Measurements from ENCODE around the gene RXFP1. TPM values are rescaled to one million over a fixed set of nuclear protein-coding genes. Genes with fewer than 3 reads are reported as not detected.
A peak's percentile ranks its signal among the peaks of the same experiment; 100 is the strongest.

The RXFP1 gene
- total RNA-seq (2014; rRNA removed; shearing (Covaris generic)), result 0.24 TPM in 1 of 2 replicates, not detected in the other
- polyA plus RNA-seq (2015; cell fraction: cytosol; rRNA removed), result not detected in 2 replicates
- polyA plus RNA-seq (2015; cell fraction: nucleus; rRNA removed), result not detected in 2 replicates

DNA sequence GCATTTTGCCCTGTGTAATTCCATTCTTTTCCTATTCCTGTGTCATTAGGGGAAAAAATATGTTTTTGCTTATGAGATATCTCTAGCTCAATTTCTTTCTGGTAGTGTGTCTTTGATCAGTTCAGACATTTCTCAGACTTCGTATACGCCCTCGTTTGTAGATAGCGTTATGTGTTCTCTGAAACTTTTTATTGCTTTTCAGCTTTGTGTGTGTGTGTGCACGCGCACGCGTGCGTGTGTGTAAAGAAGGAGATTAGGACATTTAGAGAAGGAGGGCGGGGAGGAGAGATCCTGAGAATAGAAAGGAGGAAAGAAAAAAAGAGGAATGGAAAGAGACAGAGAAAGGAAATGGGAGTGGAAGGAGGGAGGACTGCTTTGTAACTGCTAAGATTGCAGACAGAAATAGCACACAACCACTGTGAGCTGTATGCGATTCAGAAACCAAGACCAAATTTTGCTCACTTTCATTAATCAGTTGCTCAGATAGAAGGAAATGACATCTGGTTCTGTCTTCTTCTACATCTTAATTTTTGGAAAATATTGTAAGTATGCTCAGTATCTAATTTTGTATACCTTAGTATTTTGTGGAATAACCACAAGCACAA is at the start of gene RXFP1:
RXFP1 (plus strand) TSS at position 399 of the 605 bp plus-strand sequence; CDS start at position 494, 95 bp downstream.
- in situ Hi-C loops (cut with HindIII; ENCODE audit: low pct_unique_long_range_greater_than_20kb, low sequenced_read_pairs), result no loop called here

DNA sequence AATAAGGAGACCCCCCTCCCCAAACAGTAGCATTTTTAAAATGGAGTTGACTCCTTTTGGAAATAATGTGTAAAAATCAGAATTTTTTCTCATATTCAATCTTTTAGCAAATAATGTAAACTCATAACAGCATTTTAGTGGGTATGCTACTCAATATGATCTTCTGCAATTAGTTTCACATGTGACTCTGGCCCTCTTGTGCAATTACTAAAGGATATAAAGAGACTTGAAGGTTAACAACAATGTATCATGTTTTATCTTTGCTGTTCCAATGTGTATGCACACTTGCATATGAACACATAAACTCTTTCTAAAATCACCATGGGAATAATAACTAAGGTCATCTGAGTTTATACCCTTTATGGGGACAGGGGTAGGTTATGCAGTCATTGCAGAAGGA is 39.9 kb upstream of the RXFP1 start:
- DNase-seq (ENCODE audit: low read depth, low spot score), result no peak
- in situ Hi-C loops (cut with HindIII; ENCODE audit: low pct_unique_long_range_greater_than_20kb, low sequenced_read_pairs), result no loop called here

More for the DNA sequence above, at the start of gene RXFP1:
- no peak for DNase-seq (ENCODE audit: low read depth, low spot score)

DNA sequence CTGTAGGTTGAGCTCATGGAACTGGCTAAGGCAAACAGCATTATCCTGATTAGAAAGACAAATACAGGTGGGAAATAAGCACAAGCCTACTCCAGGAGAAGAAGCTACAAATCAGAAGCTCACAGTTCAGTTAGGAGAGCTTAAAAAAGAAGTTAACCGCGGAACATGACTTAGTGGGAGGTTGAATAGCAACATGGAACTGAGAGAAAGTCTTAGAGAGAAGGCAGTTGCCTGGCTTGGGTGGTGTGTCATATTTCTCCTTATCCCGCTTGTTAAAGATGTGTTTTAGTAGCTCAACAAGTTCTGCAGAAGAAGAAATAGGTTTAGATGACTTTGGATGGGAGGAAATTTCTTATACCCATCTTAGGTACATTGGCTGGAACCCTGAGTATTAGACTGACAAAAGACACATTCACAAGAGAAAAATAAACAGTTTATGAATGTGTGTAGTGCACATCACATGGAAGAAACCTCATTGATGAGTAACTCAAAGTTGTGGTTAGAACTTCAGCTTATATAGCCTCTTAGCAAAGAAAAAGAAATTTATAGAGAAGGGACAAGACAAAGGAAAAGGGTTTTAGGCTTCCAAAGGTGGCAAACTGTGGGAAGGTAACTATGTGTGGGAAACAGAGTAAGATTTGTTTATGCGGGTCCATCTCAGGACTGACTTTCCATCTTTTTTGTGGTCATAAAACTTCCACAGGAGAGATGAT is 37.4 kb upstream of the RXFP1 start:
- DNase-seq (ENCODE audit: low read depth, low spot score), result peak; percentile 19
- in situ Hi-C loops (cut with HindIII; ENCODE audit: low pct_unique_long_range_greater_than_20kb, low sequenced_read_pairs), result no loop called here

DNA sequence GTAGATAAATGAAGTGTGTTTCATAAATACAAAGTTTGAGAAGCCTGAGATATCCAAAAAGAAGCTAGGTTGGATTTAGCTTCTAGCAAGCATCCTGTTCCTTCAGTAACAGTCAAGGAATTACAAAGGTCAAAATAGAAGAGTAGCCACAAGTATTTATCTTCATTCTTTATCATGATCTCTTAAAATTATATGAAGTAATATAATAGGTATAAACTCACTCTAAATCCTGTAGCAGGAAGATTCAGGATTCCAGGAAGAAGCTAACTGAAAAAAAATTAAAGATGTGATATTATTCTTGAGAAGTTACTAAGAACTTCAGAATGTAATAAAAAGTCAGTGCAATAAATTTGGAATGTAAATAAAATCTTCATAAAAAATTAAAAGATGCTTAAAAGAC is 31.1 kb upstream of the RXFP1 start:
- in situ Hi-C loops (cut with HindIII; ENCODE audit: low pct_unique_long_range_greater_than_20kb, low sequenced_read_pairs), result no loop called here
- no peak for DNase-seq (ENCODE audit: low read depth, low spot score)

- in situ Hi-C loops (cut with HindIII; ENCODE audit: low pct_unique_long_range_greater_than_20kb, low sequenced_read_pairs), result no loop called here
- DNase-seq (ENCODE audit: low read depth, low spot score), result no peak
These were observed 29.3 kb upstream of the RXFP1 start for GRCh38 chr4:158492391-158492790.

DNA sequence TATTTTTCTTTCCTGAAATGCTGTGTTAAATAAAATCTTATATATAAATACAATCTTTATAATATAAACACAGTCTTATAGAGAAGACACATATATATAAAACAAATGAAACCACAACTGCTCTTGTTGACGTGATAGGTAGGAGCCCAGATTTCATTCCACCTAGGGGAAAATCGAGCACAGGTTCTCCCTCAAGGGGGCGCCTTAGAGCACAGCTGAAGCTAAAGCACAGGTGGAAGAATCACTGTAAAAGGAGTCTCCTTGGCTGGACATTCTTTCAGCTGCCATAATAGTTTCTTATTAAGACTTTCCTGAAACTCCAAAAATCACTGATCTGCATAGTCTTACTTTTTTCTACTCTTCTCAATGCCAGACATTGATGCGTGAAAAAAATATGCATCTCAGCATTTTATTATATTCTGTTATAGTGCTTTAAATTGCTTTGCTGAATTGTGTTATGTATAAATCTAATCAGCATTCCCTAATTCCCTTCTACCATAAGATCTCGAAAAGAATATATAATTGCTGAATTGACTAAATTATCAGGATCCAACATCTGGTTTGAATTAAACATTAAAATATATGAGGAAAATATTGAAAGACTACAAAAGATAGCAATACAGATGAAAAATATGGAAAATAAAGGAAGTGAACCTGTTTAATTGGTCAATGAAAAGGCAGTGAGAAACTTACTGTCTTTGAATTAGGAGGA is 25.5 kb upstream of the RXFP1 start:
- in situ Hi-C loops (cut with HindIII; ENCODE audit: low pct_unique_long_range_greater_than_20kb, low sequenced_read_pairs), result no loop called here
- DNase-seq (ENCODE audit: low read depth, low spot score), result peak; percentile 56

DNA sequence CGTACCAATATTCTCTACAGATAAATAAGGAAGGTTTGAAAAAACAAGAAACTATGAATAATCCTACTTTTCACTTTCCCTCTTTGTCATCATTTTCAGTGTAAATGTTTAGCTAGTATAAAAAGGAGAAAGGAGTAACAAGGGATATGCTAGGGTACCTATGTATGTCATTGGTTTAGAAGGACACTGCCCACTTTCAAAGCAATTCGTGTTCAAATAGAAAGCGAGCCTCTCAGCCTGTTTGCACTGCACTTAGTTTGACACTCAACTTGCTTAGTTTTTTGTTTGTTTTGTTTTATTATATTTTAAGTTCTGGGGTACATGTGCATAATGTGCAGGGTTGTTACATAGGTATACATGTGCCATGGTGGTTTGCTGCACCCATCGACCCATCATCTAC is 21.6 kb upstream of the RXFP1 start:
- in situ Hi-C loops (cut with HindIII; ENCODE audit: low pct_unique_long_range_greater_than_20kb, low sequenced_read_pairs), result no loop called here
- DNase-seq (ENCODE audit: low read depth, low spot score), result no peak

DNA sequence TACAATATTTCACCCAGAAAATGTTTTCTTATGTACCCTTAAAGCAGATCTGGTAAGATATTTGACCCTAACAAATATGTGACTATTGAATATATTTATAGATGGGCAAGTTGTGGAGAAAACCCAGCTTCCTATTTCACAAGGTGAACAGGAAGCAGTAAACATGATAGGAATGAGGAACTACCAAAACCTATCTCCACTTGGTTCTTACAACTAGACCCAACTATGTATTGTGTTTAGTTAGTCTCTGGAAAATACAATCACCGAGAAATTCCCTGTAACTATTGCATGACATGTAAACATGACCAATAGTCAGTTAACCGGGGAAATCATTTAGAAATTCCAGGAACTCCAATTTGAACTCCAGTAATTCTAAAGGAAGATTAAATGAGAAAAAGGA is 8.4 kb upstream of the RXFP1 start:
- DNase-seq (ENCODE audit: low read depth, low spot score), result no peak
- in situ Hi-C loops (cut with HindIII; ENCODE audit: low pct_unique_long_range_greater_than_20kb, low sequenced_read_pairs), result no loop called here

DNA sequence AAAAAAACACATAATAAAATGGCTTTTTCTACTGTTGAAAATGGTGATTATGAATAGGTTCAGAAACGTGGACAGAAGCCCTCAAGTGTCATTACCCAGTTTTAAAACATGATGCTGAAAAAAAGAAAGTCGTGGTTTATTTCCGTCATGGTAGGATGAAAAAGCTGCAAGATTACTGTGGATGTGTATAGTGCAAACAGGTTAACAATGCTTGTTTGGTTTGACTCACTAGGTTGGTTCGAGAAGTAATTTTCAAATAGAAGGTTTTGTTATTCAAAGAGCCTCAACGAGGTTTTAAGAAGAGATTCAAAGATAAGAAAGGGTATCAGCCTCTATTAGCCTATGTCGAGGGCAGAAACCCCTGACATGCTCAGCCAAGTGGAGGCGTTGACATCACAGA is 2.5 kb upstream of the RXFP1 start:
- DNase-seq (ENCODE audit: low read depth, low spot score), result no peak
- in situ Hi-C loops (cut with HindIII; ENCODE audit: low pct_unique_long_range_greater_than_20kb, low sequenced_read_pairs), result no loop called here

GRCh38 chr4:158523990-158524535 is 2.4 kb downstream of the RXFP1 start:
- in situ Hi-C loops (cut with HindIII; ENCODE audit: low pct_unique_long_range_greater_than_20kb, low sequenced_read_pairs), result no loop called here
- peak; percentile 55 for DNase-seq (ENCODE audit: low read depth, low spot score)

DNA sequence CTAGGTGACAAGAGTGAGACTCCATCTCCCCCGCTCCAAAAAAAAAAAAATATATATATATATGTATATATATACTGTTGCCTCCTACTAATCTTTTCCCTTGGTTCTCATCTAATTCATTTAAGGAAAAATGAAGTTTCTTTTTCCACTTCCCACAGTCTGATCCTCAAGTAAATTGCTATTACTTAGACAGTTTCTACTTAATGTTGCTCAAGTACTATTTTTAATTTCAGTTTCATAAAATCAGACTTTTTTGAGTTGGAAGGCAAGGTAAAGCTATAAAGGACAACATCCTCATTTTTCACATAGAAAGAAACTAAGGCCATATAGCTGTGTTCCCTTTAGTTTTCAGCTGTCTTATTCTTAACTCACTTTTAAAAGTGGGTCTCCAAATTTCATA is 5.8 kb downstream of the RXFP1 start:
- DNase-seq (ENCODE audit: low read depth, low spot score), result no peak
- in situ Hi-C loops (cut with HindIII; ENCODE audit: low pct_unique_long_range_greater_than_20kb, low sequenced_read_pairs), result no loop called here

DNA sequence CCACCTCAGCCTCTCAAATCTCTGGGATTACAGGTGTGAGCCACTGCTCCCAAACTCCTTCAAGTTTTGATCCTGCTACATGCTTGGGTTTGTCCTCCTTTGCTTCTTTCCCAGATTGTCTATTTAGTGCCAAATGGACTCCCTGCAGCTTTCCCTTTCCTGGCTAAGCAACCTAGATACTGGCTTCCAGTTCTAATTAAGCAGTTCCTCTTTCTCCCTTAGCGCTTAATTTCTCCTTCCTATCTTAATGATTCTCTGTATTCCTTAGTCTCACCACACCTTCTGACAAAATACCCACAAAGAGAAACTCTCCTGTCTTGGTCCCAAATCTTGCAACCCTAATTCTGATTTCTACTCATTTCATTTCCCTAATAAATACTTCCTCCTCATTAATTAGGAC is 7.8 kb downstream of the RXFP1 start:
- no peak for DNase-seq (ENCODE audit: low read depth, low spot score)
- in situ Hi-C loops (cut with HindIII; ENCODE audit: low pct_unique_long_range_greater_than_20kb, low sequenced_read_pairs), result no loop called here

DNA sequence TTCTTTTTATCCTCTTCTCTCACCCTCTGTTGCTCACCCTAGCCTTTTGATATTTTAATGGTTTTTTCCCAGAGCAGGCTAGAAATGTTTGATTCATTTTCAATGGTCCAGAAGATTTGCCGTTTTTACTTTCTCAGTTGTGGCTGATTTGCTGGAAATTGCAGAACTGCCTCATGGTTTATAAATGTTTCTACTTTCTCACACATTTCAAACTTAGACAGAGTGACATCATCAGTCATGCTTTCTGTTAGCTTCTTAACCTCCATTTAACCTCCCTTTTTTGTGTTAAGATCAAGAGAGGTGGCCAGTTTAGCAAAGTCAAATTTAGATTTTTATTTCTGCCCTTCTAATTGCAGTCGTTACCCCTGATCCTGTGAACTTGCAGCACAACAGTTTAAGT is 8.7 kb downstream of the RXFP1 start:
- no peak for DNase-seq (ENCODE audit: low read depth, low spot score)
- in situ Hi-C loops (cut with HindIII; ENCODE audit: low pct_unique_long_range_greater_than_20kb, low sequenced_read_pairs), result no loop called here

DNA sequence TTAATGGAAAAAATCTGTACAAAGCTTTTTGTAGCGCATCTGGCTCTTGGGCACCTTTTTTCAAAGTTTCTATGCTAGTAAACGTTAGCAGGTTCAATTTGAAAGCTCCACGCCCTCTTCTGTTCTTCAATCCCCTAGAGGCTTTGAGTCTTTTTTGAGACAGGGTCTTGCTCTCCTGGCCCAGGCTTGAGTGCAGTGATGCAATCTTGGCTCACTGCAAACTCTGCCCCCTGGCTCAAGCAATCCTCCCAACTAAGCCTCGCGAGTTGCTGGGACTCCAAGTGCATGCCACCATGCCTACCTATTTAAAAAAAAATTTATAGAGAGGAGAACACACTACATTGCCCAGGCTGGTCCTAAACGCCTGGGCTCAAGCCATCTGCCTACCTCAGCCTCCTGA is 9.2 kb downstream of the RXFP1 start:
- in situ Hi-C loops (cut with HindIII; ENCODE audit: low pct_unique_long_range_greater_than_20kb, low sequenced_read_pairs), result no loop called here
- DNase-seq (ENCODE audit: low read depth, low spot score), result no peak

DNA sequence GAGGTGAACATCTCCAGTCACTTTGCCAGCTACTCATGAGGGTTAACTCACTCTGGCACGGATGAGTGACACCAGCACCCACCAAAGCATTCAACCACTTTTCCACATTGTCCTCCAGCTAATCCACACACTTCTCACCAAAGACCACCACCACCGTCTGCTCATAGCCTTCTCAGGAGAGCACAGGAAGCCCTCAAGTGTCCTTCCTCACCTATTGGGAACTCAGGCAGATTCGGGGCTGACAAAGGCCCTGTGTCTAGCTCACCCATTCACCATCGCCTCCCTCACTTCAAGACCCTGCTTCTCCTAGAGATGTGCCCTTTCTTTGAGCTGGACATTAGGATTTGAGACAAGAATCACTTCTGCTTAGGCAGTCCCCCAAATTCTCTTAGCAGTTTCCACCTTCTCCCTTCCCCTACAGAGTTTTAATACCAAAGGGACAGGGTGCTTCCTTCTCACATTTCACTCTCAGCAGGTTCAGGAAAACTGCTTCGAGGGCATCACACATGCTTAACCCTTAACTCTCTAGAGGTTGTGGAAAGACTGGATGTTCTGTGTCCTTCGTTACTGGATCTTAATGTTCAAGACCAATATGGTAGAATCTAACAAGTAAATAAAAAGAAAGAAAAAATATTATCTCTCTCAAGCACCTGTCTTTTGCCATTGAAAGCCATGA is 11.0 kb downstream of the RXFP1 start:
- DNase-seq (ENCODE audit: low read depth, low spot score), result no peak
- in situ Hi-C loops (cut with HindIII; ENCODE audit: low pct_unique_long_range_greater_than_20kb, low sequenced_read_pairs), result no loop called here

- in situ Hi-C loops (cut with HindIII; ENCODE audit: low pct_unique_long_range_greater_than_20kb, low sequenced_read_pairs), result no loop called here
- no peak for DNase-seq (ENCODE audit: low read depth, low spot score)
These were observed 13.0 kb downstream of the RXFP1 start for GRCh38 chr4:158534727-158535126.

- no peak for DNase-seq (ENCODE audit: low read depth, low spot score)
- in situ Hi-C loops (cut with HindIII; ENCODE audit: low pct_unique_long_range_greater_than_20kb, low sequenced_read_pairs), result no loop called here
These were observed 13.5 kb downstream of the RXFP1 start for GRCh38 chr4:158535130-158535614.

GRCh38 chr4:158536833-158537232 is 15.2 kb downstream of the RXFP1 start:
- no peak for DNase-seq (ENCODE audit: low read depth, low spot score)
- in situ Hi-C loops (cut with HindIII; ENCODE audit: low pct_unique_long_range_greater_than_20kb, low sequenced_read_pairs), result no loop called here

Data from SK-MEL-5 (cell line).